HL-60/S4 treated with phorbol 12-myristate 13-acetate at 8.2 ng/mL for 4 days and 3 days (cell line): ENCODE measurements around the gene YES1.
"Not testable (repeated sequence)": the region's sequence is repeated elsewhere in the genome, so short reads cannot be mapped to it uniquely, and the experiment has no call there.

Experiments used
- in situ Hi-C: fragments of 300-500 bp; cut with MboI; formaldehyde crosslinking; loops from 2 replicates; pipeline ENCODE4 v1.15.0; 2022; ENCODE audit warnings: low sequenced_read_pairs

YES1 gene

DNA sequence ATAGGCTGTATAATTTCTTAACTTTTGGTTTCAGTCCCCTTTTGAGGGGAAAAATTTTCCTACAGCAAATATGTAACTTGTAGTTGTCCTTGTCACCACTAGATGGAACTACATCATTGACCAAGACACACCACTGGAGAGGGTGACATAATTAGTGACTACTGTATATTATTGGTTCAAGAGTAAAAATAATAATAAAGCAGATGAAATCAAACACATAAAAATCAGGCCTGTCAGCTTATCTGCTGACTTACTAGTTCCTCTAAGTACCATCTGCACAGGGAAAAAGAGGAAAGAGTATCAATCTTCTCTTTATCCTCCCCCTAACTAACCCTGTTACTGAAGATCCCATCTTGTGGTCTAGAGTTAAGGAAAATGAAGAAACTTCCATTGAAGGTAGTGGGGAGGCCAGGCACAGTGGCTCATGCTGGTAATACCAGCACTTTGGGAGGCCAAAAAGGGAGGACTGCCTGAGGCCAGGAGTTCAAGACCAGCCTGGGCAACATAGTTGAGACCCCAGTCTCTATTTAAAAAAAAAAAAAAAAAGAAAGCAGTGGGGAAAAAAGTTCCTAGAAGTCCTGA lies 70.0 kb downstream of the YES1 start:
- in situ Hi-C loops: loop anchor here (10.0 kb wide), 1 partner anchor 93 kb away; no protein-coding TSS in a partner anchor

DNA sequence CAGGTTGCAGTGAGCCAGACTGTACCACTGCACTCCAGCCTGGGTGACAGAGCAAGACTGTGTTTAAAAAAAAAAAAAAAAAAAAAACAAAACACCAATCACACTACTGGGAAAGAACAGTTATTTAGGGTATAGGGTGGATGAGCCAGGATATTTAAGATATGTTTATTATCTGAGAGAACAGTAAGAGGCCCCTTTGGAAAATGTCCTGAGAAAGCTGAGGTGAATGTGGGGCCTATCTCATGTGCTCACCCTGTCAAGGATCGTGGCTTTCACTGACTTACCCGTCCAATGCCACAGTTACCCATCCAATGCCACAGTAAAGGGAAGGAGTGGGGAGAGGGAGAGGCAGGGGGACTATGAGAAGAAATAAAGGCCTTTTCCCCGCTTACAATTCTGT lies 79.7 kb downstream of the YES1 start:
- in situ Hi-C loops: no loop called here

DNA sequence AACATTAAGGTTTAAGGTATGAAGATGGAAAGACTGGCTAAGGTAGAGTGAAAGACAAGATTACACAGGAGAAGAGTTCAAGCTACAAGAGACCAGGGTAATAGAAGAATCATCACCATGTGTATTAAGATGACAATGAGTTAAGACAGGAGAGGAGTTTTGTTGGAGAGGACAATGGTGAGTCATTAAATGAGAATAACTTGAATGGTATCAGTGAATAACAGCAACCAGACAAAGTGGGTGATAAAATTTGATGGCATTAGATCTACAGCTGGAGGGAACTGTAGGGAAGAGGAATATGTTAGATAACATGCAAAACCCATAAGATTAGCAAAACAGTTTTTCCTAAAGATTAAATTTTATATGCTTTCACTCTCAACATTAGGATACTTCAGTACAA lies 80.9 kb downstream of the YES1 start:
- in situ Hi-C loops: no loop called here

DNA sequence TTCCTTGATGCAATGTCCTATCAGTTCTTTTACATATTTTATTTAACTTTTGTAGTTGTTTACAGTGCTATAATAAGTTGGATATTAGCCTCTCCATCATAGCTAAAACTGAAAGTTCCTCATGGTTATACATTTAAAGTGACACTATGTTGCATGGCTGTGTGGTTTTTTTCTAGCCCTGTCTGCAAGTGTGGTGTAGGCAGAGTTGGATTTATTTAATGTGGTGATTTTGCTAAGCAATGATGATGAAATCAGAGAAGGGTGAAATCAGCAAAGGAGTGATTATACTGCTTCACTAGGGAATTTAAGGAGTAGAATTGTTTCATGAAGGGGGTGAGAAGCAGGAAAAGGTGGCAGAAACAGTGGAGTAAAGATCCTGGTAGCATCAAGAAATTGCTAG lies 81.3 kb downstream of the YES1 start:
- in situ Hi-C loops: no loop called here

DNA sequence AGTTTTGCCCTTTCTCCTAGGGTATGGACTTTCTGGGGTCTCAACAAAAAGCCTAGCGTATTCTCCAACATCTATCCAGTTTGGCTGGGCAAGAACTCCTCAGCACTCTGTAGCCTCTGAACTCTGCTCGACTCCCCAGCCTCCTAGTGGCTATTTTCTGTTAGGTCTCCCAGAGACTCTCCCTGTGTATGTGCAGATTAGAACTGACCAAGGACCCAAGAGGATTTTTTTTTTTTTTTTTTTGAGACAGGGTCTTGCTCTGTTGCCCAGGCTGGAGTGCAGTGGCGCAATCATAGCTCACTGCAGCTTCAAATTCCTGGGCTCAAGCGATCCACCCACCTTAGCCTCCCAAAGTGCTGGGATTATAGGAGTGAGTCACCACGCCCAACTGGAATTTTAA lies 81.9 kb downstream of the YES1 start:
- in situ Hi-C loops: not testable (repeated sequence)

DNA sequence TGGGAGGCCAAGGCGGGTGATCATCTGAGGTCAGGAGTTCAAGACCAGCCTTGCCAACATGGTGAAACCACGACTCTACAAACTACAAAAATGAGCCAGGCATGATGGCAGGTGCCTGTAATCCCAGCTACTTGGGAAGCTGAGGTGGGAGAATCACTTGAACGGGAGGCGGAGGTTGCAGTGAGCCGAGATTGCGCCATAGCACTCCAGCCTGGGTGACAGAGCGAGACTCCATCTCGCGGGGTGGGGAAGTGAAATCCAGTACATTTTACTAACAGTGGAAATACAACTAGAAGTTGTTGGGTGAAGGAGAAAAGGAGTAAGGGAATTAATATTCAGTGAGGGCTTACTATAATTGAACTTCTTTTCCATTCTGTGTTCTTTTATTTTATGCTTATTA lies 86.4 kb downstream of the YES1 start:
- in situ Hi-C loops: no loop called here

DNA sequence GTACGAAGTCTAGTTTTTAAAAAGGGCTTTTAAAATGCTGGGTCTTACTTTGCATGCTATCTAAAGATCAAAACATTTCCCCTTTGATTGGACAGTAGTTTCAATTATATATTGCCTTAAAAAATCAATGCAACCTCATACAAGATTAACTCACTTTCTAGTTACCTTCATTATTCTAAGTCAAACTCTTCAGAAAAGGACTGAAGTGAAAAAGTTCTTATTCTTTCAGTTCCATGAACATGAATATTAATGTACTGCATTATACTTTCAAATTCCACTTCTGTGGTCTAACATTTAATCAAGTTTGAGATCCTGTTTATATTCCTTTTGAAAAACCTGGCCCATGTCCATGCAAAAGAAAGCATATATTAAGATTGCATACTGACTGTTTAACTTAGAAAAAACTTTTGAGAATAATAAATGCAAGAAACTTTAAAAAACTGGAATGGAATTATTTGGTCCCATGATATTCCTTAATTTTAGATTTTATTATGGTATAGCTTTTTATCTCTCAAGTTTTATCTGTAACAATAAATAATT lies 88.4 kb downstream of the YES1 start:
- in situ Hi-C loops: no loop called here

DNA sequence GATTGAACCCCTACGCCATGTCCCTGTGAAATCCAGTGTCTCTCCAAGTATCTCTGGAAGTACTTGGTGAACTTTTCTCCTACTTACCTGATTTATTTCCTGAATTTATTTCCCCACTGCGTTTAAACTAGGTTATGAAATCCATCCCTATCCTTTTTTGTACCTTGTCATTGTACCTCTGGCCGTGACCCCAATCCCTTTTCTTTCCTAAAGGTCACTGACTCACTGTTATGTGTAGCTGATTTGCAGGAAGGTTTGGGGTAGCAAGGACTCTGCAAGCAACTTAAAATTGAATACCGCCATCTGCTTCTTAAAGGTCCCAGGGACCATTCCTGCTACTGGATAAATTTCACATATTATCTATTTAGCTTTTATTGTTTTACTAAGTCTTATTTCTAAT lies 95.0 kb downstream of the YES1 start:
- in situ Hi-C loops: no loop called here

DNA sequence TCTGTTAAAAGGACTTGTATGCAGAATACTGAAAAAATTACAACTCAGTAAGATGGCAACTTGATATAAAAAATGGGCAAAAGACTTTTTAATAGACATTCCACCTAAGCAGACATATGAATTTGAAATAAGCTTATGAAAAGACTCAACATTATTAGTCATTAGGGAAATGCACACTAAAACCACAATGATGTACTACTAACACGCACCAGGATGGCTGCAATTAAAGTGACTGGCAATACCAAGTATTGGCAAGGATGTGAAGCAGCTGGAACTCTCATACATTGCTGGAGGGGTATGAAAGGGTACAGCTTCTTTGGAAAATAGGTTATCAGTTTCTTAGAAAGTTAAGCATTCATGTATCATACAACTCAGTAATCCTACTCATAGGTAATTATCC lies 96.4 kb downstream of the YES1 start:
- in situ Hi-C loops: no loop called here

DNA sequence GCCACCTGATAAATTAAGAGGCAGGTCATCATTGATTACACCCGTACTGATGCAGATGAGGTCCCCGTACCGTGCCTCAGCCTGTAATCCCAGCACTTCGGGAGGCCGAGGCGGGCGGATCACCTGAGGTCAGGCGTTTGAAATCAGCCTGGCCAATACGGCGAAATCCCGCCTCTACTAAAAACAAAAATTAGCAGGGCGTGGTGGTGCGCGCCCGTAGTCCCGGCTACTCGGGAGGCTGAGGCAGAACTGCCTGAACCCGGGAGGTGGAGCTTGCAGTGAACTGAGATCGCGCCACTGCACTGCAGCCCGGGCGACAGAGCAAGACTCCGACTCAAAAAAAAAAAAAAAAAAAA lies 98.9 kb downstream of the YES1 start:
- in situ Hi-C loops: no loop called here

DNA sequence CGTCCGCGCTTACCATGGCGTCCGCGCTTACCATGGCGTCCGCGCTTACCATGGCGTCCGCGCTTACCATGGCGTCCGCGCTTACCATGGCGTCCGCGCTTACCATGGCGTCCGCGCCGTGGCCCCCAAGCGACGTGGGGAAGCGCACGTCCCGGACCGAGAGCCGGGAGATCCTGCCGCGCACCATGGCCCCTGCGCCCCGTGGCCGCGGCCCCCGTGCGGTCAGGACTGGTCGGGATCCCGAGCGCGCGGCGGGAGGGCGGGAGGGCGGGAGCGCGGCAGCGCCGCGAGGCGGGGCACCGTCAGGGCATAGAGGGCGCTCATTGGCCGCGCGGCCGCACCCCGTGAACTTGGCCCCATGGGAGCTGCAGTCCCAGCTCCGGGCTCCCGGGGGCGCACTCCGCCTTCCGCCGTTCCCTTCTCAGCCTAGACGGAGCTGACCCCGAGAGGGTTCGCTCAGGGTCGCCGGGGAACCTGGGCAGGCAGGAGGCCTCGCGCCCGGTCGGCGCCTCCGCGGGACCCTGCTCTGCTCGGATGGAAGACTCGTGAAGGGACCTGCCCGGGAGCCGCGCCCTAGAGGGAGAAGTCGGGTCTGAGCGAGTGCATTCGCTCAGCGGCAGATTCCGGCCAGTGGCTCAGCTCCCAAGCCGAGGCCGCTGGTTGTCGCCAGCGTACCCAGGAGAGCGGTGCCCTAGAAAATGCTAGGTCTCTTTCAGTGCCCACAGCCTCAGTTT lies 99.5 kb downstream of the YES1 start, which contains the start of gene ENOSF1:
TSS of gene ENOSF1 (minus strand) at position 230 of the 734 bp plus-strand sequence. CDS start at position 187, 43 bp downstream.
- in situ Hi-C loops: no loop called here

DNA sequence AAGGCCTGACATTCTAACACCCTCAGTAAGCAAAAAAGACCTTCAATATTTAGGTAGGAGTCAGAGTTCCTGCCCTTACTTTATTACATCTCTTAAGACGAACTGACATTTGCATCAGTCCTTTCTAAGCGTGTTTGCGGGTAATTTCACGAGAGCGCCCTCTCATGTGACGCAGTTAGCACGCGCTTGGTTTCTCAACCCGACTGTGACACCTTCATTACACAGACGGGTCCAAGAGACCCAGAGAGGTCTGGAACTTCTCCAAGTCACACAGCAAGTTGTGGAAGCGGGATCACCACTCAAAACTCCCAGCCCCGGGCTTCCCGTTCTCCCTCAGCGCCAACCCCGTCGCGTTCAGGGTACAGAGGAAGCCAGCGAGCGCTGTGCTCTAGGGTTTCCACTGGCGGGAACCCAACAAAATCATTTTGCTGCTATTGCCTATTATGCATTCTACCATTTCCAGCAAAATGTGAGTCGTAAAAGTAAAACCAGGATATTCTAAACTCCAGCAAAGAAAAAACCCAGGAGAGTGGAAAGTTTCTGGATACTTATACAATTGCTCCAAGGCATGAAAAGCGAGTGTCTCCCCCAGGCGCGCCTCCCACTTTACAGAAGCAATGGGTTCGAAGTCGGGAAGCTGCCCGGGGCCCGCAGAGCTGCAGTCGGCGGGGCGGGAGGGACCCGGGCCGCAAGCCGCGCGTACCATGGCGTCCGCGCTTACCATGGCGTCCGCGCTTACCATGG lies 100.2 kb downstream of the YES1 start:
- in situ Hi-C loops: no loop called here

DNA sequence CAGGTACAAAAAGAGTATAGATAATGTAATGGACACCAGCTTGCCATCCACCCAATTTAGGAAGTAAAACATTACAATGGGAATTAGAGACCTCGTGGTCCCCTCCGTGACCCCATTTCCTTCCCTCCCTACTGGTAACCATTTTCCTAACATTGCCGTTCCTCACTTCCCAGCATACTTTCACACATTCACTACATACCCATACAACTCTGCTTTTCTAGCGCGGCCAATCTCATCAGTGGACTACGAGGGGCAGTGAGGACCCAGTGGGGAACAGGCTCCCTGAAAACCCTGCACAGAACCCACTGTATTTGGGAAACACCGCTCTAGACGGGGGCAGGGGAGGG lies 100.8 kb downstream of the YES1 start:
- in situ Hi-C loops: no loop called here

DNA sequence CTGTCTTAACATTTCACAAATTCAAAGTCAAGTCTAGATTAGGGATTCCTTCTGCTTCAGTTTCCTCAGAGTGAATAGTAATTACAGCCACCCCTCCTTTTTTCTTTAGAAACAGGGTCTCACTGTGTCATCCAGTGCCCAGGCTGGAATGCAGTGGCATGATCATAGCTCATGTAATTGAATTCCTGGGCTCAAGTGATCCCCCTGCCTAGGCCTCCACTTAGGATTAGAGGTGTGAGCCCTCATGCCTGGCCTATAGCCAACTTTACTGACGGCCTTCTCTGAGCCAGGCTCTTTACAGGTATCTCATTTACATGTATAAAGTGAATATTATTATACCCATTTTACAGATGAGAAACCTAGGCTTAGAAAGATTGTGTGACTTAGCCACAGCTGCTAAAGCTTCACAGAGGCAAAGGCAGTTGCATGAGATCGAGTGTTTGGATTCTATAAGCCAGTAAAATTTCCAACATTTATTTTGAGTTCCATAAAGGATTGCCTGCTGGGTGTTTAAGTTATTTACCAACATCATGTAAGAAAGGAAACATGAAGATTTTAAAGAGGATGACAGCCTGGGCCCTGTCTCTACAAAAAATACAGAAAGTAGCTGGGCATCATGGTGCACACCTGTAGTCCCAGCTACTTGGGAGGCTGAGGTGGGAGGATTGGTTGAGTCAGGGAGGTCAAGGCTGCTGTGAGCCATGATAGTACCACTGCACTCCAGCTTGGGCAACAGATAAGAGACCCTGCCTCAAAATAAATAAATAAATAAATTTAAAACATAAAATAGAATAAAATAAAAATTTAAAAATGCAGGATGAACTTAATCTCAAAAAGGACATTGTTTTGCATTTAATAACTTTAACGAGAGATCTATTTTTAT lies 101.4 kb downstream of the YES1 start:
- in situ Hi-C loops: no loop called here

DNA sequence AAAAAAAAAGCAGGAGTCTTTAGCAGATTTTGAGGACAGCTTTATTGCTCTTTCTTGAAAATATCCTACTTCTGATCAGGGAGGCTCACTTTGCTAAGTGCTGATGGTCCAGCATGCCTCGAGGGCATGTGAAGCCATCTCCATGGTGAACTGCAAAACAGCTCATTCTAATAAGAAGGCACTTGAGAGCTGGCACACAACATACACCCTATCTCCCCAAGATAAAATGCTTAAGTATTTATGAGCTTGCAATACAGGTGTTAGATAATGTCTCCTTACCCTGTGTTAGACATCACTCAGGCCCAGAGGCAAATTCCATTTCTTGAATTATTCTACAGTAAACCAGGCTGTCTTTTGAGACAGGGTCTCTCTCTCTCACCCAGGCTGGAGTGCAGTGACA lies 102.3 kb downstream of the YES1 start:
- in situ Hi-C loops: no loop called here

DNA sequence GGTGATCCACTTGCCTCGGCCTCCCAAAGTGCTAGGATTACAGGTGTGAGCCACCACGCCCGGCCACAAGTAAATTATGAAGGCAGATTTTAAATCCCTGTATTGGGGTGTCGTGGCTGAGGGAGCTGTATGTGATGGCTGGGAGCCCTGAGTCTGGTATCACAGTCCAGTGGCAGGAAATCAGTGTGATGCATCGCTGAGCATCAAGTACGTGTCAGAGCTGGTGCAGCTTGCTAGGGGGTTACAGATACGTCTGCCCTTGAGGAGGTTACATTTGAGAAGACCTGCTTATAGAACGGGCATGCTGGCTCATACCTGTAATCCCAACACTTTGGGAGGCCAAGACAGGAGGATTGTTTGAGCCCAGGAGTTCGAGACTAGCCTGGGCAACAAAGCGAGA lies 103.9 kb downstream of the YES1 start:
- in situ Hi-C loops: no loop called here

DNA sequence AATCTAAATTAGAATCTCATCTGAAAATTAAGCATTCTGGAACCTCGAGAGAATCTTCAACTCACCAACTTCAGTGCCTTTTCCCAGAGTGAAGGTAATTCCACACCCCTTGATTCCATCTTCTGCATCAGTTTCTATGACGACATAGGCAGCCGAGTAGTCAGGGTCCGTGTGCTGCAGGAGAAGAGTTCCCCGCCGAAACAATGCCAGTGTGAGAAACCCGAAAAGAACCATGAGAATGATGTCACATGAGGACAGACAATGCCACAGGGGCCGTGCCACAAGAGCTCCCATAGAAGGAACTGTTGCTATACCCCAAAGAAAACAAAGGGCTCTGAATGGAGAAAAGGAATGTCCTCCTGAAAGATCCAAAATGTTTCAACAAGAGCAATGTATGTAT lies 105.6 kb downstream of the YES1 start:
- in situ Hi-C loops: no loop called here

DNA sequence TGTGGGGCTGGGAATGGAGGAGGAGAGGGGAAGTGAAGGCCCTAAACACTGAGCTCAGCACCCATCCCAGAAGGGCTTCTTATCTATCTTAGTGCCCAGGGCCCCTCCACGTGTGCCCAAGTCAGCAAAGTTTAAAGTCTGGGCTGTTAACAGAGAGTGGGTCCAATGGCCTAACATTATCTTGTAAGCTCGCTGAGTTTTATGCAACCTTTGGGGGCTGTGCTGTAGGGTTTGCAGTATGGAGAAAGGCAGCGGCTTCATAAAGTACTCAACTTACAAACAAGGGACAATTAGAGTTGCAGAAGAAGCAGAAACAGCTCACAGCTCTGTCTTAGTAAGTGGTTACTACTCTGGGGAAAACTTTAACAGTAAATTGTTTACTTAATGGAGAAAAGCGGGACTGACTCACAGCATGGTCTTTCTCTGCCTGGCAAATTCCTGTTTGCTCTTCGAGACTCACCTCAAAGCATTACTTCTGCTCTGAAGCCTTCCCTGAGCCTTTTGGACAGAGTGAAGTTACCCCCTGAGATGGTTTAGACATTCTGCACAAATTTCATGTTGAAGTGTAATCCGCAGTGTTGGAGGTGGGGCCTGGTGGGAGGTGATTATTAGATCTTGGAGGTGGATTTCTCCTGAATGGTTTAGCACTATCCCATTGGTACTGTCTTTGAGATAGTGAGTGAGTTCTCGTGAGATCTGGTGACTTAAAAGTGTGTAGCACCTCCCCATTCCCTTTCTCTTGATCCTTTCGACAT lies 108.7 kb downstream of the YES1 start:
- in situ Hi-C loops: no loop called here

DNA sequence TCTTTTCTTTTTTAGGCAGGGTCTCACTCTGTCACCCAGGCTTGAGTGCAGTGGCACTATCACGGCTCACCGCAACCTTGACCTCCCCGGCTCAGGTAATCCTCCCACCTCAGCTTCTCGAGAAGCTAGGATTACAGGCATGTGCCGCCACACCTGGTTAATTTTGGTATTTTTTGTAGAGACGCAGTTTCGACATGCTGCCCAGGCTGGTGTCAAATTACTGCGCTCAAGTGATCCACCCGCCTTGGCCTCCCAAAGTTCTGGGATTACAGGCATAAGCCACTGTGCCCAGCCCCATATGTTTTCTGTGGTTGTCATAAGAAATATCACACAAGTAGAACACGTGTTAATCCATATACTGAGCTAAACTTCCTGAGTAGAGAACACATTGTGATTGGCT lies 114.2 kb downstream of the YES1 start:
- in situ Hi-C loops: loop anchor here (25.0 kb wide), 1 partner anchor 110 kb away; the partner anchor contains the start of genes CETN1 and CLUL1

DNA sequence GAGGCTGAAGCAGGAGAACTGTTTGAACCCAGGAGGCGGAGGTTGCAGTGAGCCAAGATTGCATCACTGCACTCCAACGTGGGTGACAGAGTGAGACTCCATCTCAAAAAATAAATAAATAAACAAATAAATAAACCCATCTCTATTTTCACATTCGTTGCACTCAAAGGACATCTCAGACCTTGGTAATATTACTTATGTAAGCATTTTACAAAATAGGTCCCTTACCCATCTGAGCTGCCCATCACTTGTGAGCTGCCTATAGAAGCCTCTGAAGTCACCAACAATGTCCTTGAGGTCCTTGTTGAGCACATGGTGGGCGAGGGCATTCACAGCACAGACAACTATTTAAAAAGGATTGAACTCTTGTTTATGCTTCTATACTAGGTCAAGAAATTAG lies 115.0 kb downstream of the YES1 start:
- in situ Hi-C loops: loop anchor here (25.0 kb wide), 1 partner anchor 110 kb away; the partner anchor contains the start of genes CETN1 and CLUL1
